Neuronal stem cell (in vitro differentiated cells): ENCODE measurements around the gene AKAP1.

Experiments used
- DNase-seq: peaks from one replicate; pipeline ENCODE4 v3.0.0-alpha.2; 2013; ENCODE audit warnings: low spot score
- H2AFZ ChIP-seq: one replicate; pipeline ENCODE4 v1.6.1; 2013; ENCODE audit warnings: mild to moderate bottlenecking, low read length, inconsistent platforms
- H2AK5ac ChIP-seq: 2 replicates; pipeline ENCODE4 v1.6.1; 2013; ENCODE audit warnings: low read depth, mild to moderate bottlenecking, inconsistent platforms, low read length, moderate library complexity, mixed read lengths
- H2BK120ac ChIP-seq: 2 replicates; pipeline ENCODE4 v1.6.1; 2013; ENCODE audit warnings: low read depth, mild to moderate bottlenecking, inconsistent platforms, low read length, moderate library complexity, mixed read lengths
- H2BK12ac ChIP-seq: one replicate; pipeline ENCODE4 v1.6.1; 2013; ENCODE audit warnings: low read length, inconsistent platforms
- H2BK15ac ChIP-seq: 2 replicates; pipeline ENCODE4 v1.6.1; 2013; ENCODE audit warnings: mild to moderate bottlenecking, low read length, inconsistent platforms, mixed read lengths
- H2BK5ac ChIP-seq: one replicate; pipeline ENCODE4 v1.6.1; 2013; ENCODE audit warnings: inconsistent platforms, mild to moderate bottlenecking, low read length, moderate library complexity
- H3K14ac ChIP-seq: one replicate; pipeline ENCODE4 v1.6.1; 2013; ENCODE audit warnings: low read length, inconsistent platforms
- H3K18ac ChIP-seq: 2 replicates; pipeline ENCODE4 v1.6.1; 2013; ENCODE audit warnings: low read length, inconsistent platforms
- H3K23ac ChIP-seq: 2 replicates; pipeline ENCODE4 v1.6.1; 2013; ENCODE audit warnings: low read depth, mild to moderate bottlenecking, mixed read lengths, low read length, inconsistent platforms; ENCODE audit not compliant: poor library complexity
- H3K27ac ChIP-seq: replicated peaks from 3 replicates; pipeline ENCODE4 v1.5.1; 2013; ENCODE audit warnings: low read length, inconsistent platforms
- H3K27me3 ChIP-seq, 3 experiments: 2 replicates each; pipeline ENCODE4 v1.6.1; 2013; ENCODE audit warnings: low read length in 3 of 3, mild to moderate bottlenecking in 2 of 3, inconsistent platforms in 1 of 3, low read depth in 1 of 3, mixed read lengths in 1 of 3, moderate library complexity in 1 of 3; ENCODE audit not compliant: control insufficient read depth in 3 of 3, insufficient read depth in 3 of 3
- H3K36me3 ChIP-seq, 2 donors: replicated peaks in 1 of 2; 2 replicates each; pipeline ENCODE4 v1.6.1; 2013; ENCODE audit warnings: low read length in 2 of 2; ENCODE audit not compliant: control insufficient read depth in 2 of 2, insufficient read depth in 2 of 2
- H3K4ac ChIP-seq: 2 replicates; pipeline ENCODE4 v1.6.1; 2013; ENCODE audit warnings: inconsistent platforms, mild to moderate bottlenecking, low read length, moderate library complexity
- H3K4me1 ChIP-seq, 2 donors: 1 replicate in 1 of 2; 2 replicates in 1 of 2; pipeline ENCODE4 v1.6.1; 2013; ENCODE audit warnings: low read length in 2 of 2, low read depth in 1 of 2; ENCODE audit not compliant: control insufficient read depth in 2 of 2, insufficient read depth in 1 of 2
- H3K4me2 ChIP-seq: one replicate; pipeline ENCODE4 v1.6.1; 2013; ENCODE audit warnings: mild to moderate bottlenecking, low read length, inconsistent platforms; ENCODE audit not compliant: insufficient read depth, poor library complexity, severe bottlenecking
- H3K4me3 ChIP-seq, 2 donors: 2 replicates each; pipeline ENCODE4 v1.5.1; 2013; ENCODE audit warnings: low read length in 2 of 2, mild to moderate bottlenecking in 2 of 2, inconsistent platforms in 1 of 2, moderate library complexity in 1 of 2
- H3K79me1 ChIP-seq: one replicate; pipeline ENCODE4 v1.6.1; 2013; ENCODE audit warnings: low read depth, mild to moderate bottlenecking, inconsistent platforms, low read length, moderate library complexity
- H3K9ac ChIP-seq: one replicate; pipeline ENCODE4 v1.6.1; 2013; ENCODE audit warnings: mild to moderate bottlenecking, low read depth, low read length, inconsistent platforms; ENCODE audit not compliant: poor library complexity
- H3K9me3 ChIP-seq, 2 donors: replicated peaks in 1 of 2; 2 replicates each; pipeline versions ENCODE3 to v1.6.1; 2013; ENCODE audit warnings: low read length in 2 of 2, mild to moderate bottlenecking in 2 of 2, inconsistent platforms in 1 of 2, low read depth in 1 of 2, mixed read lengths in 1 of 2, moderate library complexity in 1 of 2; ENCODE audit not compliant: control insufficient read depth in 2 of 2, insufficient read depth in 1 of 2
- H4K8ac ChIP-seq: one replicate; pipeline ENCODE4 v1.6.1; 2013; ENCODE audit warnings: low read depth, mild to moderate bottlenecking, inconsistent platforms, low read length, moderate library complexity
- H4K91ac ChIP-seq: one replicate; pipeline ENCODE4 v1.6.1; 2013; ENCODE audit warnings: low read length, low read depth, mild to moderate bottlenecking, inconsistent platforms; ENCODE audit not compliant: poor library complexity
- WGBS, 2 donors: extraction: QIAGEN DNeasy Blood & Tissue Kit; methylation state at CpG; one replicate each; pipeline ENCODE4 v1.1.7; 2013; ENCODE audit warnings: missing lambda C conversion rate in 2 of 2, mixed read lengths in 1 of 2; ENCODE audit not compliant: insufficient read length in 2 of 2, insufficient replicate concordance in 1 of 2; ENCODE audit errors: extremely low coverage in 2 of 2; 5-methylcytosine and 5-hydroxymethylcytosine counted together

Gene AKAP1

GRCh38 chr17:57104461-57105175 is 19.6 kb downstream of the AKAP1 start:
- no peak overlapping the region for H3K9ac ChIP-seq
- DNase-seq = no peak
- no peak overlapping the region for H3K4ac ChIP-seq
- no CpG with 5 or more reads among the region's 7 CpGs for WGBS, 2 donors
- no peak overlapping the region for H3K18ac ChIP-seq
- H3K27me3 ChIP-seq = no peaks in the 10 kb centered on the region
- H2BK120ac ChIP-seq = no peak overlapping the region
- H3K4me3 ChIP-seq = no peak overlapping the region
- no peak overlapping the region for H2AK5ac ChIP-seq
- peaks cover 14 to 19% of the 10 kb centered on the region in 2 donors for H3K4me1 ChIP-seq
- H3K4me2 ChIP-seq = no peak overlapping the region
- H2BK12ac ChIP-seq = no peak overlapping the region
- H4K8ac ChIP-seq = no peak overlapping the region
- H3K14ac ChIP-seq = no peak overlapping the region
- H2AFZ ChIP-seq = no peak overlapping the region
- H3K36me3 ChIP-seq = peaks cover 2 to 43% of the 10 kb centered on the region in 2 donors
- H2BK5ac ChIP-seq = no peak overlapping the region
- H3K23ac ChIP-seq = no peak overlapping the region
- no peaks in the 10 kb centered on the region for H3K9me3 ChIP-seq
- no peak overlapping the region for H2BK15ac ChIP-seq
- H4K91ac ChIP-seq = no peak overlapping the region
- H3K27ac ChIP-seq = no peak overlapping the region
- H3K79me1 ChIP-seq = peaks cover 2% of the 10 kb centered on the region

GRCh38 chr17:57105591-57105990 is 20.5 kb downstream of the AKAP1 start:
- Histone ChIP-seq H3K4me1 (peaks cover 14 to 19% of the 10 kb centered on the region in 2 donors), H3K14ac (no peak overlapping the region), H3K79me1 (peaks cover 2% of the 10 kb centered on the region), H3K9ac (no peak overlapping the region), H2AFZ (no peak overlapping the region), H2BK15ac (no peak overlapping the region), H3K27me3 (no peaks in the 10 kb centered on the region), H3K23ac (no peak overlapping the region), H4K8ac (no peak overlapping the region), H3K27ac (no peak overlapping the region), H2BK12ac (no peak overlapping the region), H4K91ac (no peak overlapping the region), H3K4me3 (no peak overlapping the region), H3K36me3 (peaks cover 2 to 51% of the 10 kb centered on the region in 2 donors), H2BK120ac (no peak overlapping the region), H3K4me2 (no peak overlapping the region), H3K9me3 (no peaks in the 10 kb centered on the region), H3K18ac (no peak overlapping the region), H2AK5ac (no peak overlapping the region), H2BK5ac (no peak overlapping the region), H3K4ac (no peak overlapping the region)
- DNase-seq = no peak
- WGBS, 2 donors = no CpG with 5 or more reads among the region's 8 CpGs

DNA sequence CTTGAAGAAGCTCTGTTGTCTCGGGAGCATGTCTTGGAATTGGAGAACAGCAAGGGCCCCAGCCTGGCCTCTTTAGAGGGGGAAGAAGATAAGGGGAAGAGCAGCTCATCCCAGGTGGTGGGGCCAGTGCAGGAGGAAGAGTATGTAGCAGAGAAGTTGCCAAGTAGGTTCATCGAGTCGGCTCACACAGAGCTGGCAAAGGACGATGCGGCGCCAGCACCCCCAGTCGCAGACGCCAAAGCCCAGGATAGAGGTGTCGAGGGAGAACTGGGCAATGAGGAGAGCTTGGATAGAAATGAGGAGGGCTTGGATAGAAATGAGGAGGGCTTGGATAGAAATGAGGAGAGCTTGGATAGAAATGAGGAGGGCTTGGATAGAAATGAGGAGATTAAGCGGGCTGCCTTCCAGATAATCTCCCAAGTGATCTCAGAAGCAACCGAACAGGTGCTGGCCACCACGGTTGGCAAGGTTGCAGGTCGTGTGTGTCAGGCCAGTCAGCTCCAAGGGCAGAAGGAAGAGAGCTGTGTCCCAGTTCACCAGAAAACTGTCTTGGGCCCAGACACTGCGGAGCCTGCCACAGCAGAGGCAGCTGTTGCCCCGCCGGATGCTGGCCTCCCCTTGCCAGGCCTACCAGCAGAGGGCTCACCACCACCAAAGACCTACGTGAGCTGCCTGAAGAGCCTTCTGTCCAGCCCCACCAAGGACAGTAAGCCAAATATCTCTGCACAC is 21.2 kb downstream of the AKAP1 start:
- no CpG with 5 or more reads among the region's 17 CpGs for WGBS, 2 donors
- H3K9ac ChIP-seq = no peak overlapping the region
- H3K4me3 ChIP-seq = no peak overlapping the region
- peaks cover 14 to 19% of the 10 kb centered on the region in 2 donors for H3K4me1 ChIP-seq
- H2AK5ac ChIP-seq = peak overlapping the region; percentile 62
- H3K18ac ChIP-seq = peak overlapping the region; percentile 55
- no peak overlapping the region for H2AFZ ChIP-seq
- no peak overlapping the region for H3K4ac ChIP-seq
- H3K14ac ChIP-seq = no peak overlapping the region
- H3K27me3 ChIP-seq = no peaks in the 10 kb centered on the region
- no peak overlapping the region for H3K27ac ChIP-seq
- peaks cover 2% of the 10 kb centered on the region for H3K79me1 ChIP-seq
- peaks cover 2 to 58% of the 10 kb centered on the region in 2 donors for H3K36me3 ChIP-seq
- no peak overlapping the region for H2BK5ac ChIP-seq
- H3K23ac ChIP-seq = peak overlapping the region; percentile 13
- no peak overlapping the region for H2BK12ac ChIP-seq
- no peak overlapping the region for H4K91ac ChIP-seq
- no peak for DNase-seq
- no peak overlapping the region for H2BK120ac ChIP-seq
- no peak overlapping the region for H4K8ac ChIP-seq
- no peaks in the 10 kb centered on the region for H3K9me3 ChIP-seq
- H3K4me2 ChIP-seq = no peak overlapping the region
- no peak overlapping the region for H2BK15ac ChIP-seq

- Histone ChIP-seq H3K4ac (no peak overlapping the region), H3K4me2 (no peak overlapping the region), H3K79me1 (peaks cover 2% of the 10 kb centered on the region), H2BK5ac (no peak overlapping the region), H3K23ac (peak overlapping the region; percentile 13), H2AFZ (no peak overlapping the region), H3K4me1 (peaks cover 14 to 19% of the 10 kb centered on the region in 2 donors), H3K9me3 (no peaks in the 10 kb centered on the region), H2AK5ac (peak overlapping the region; percentile 62), H2BK120ac (no peak overlapping the region), H2BK12ac (no peak overlapping the region), H2BK15ac (no peak overlapping the region), H3K27me3 (no peaks in the 10 kb centered on the region), H4K8ac (no peak overlapping the region), H3K18ac (peak overlapping the region; percentile 55), H3K14ac (no peak overlapping the region), H3K4me3 (no peak overlapping the region), H3K9ac (no peak overlapping the region), H3K27ac (no peak overlapping the region), H4K91ac (no peak overlapping the region), H3K36me3 (peaks cover 2 to 61% of the 10 kb centered on the region in 2 donors)
- DNase-seq = no peak
- no CpG with 5 or more reads among the region's 14 CpGs for WGBS, 2 donors
Measured at GRCh38 chr17:57106836-57107497, 21.9 kb downstream of the AKAP1 start.
